ENCODE measurements around the gene TPM4.
A peak's percentile ranks its signal among the peaks of the same experiment; 100 is the strongest.
"Not testable (repeated sequence)": the region's sequence is repeated elsewhere in the genome, so short reads cannot be mapped to it uniquely, and the experiment has no call there.

TPM4 gene

GRCh38 chr19:16076154-16076957 lies at the start of gene TPM4:
TPM4 (plus strand) TSS chr19:16076495; CDS start chr19:16076566, 71 bp downstream.
- peak within 1 kb of the TSS; percentile 99 for H3K27ac Mint-ChIP-seq
- peaks cover 69% of the 10 kb centered on the region for H3K4me1 Mint-ChIP-seq (ENCODE audit: low read depth)
- DNase-seq = peak; percentile 90
- no peaks in the 10 kb centered on the region for H3K9me3 Mint-ChIP-seq
- no peaks in the 10 kb centered on the region for H3K27me3 Mint-ChIP-seq
- peaks cover 46% of the 10 kb centered on the region for H3K36me3 Mint-ChIP-seq (ENCODE audit: low read depth)
- H3K4me3 Mint-ChIP-seq = peak within 1 kb of the TSS; percentile 90

- Mint-ChIP-seq H3K36me3 (ENCODE audit: low read depth) (no peaks in the 10 kb centered on the region), H3K9me3 (no peaks in the 10 kb centered on the region), H3K27me3 (no peaks in the 10 kb centered on the region), H3K27ac (no peak overlapping the region), H3K4me1 (ENCODE audit: low read depth) (peaks cover 6% of the 10 kb centered on the region), H3K4me3 (no peak overlapping the region)
- no peak for DNase-seq
Observed at GRCh38 chr19:16026756-16027155, 49.5 kb upstream of the TPM4 start.

GRCh38 chr19:16027528-16027927 lies 48.8 kb upstream of the TPM4 start:
- no peaks in the 10 kb centered on the region for H3K36me3 Mint-ChIP-seq (ENCODE audit: low read depth)
- H3K27ac Mint-ChIP-seq = no peak overlapping the region
- no peak for DNase-seq
- no peaks in the 10 kb centered on the region for H3K27me3 Mint-ChIP-seq
- no peak overlapping the region for H3K4me3 Mint-ChIP-seq
- H3K9me3 Mint-ChIP-seq = no peaks in the 10 kb centered on the region
- H3K4me1 Mint-ChIP-seq (ENCODE audit: low read depth) = peaks cover 6% of the 10 kb centered on the region

- not testable (repeated sequence) for H3K4me1 Mint-ChIP-seq (ENCODE audit: low read depth); H3K36me3 Mint-ChIP-seq (ENCODE audit: low read depth); H3K27ac Mint-ChIP-seq; H3K27me3 Mint-ChIP-seq; H3K4me3 Mint-ChIP-seq; H3K9me3 Mint-ChIP-seq; DNase-seq
Observed at GRCh38 chr19:16030155-16030554, 46.1 kb upstream of the TPM4 start.

- peaks cover 6% of the 10 kb centered on the region for H3K4me1 Mint-ChIP-seq (ENCODE audit: low read depth)
- H3K9me3 Mint-ChIP-seq = no peaks in the 10 kb centered on the region
- no peak overlapping the region for H3K27ac Mint-ChIP-seq
- H3K4me3 Mint-ChIP-seq = no peak overlapping the region
- no peak for DNase-seq
- no peaks in the 10 kb centered on the region for H3K36me3 Mint-ChIP-seq (ENCODE audit: low read depth)
- H3K27me3 Mint-ChIP-seq = no peaks in the 10 kb centered on the region
Observed at GRCh38 chr19:16030964-16031871, 45.1 kb upstream of the TPM4 start.

GRCh38 chr19:16031872-16032200 lies 44.5 kb upstream of the TPM4 start:
- H3K4me3 Mint-ChIP-seq = no peak overlapping the region
- no peak overlapping the region for H3K27ac Mint-ChIP-seq
- no peaks in the 10 kb centered on the region for H3K27me3 Mint-ChIP-seq
- H3K36me3 Mint-ChIP-seq (ENCODE audit: low read depth) = no peaks in the 10 kb centered on the region
- no peaks in the 10 kb centered on the region for H3K9me3 Mint-ChIP-seq
- H3K4me1 Mint-ChIP-seq (ENCODE audit: low read depth) = peaks cover 6% of the 10 kb centered on the region
- no peak for DNase-seq

GRCh38 chr19:16032509-16033135 lies 43.7 kb upstream of the TPM4 start:
- peak; percentile 18 for DNase-seq
- peaks cover under 1% of the 10 kb centered on the region for H3K4me1 Mint-ChIP-seq (ENCODE audit: low read depth)
- no peaks in the 10 kb centered on the region for H3K9me3 Mint-ChIP-seq
- no peaks in the 10 kb centered on the region for H3K27me3 Mint-ChIP-seq
- H3K36me3 Mint-ChIP-seq (ENCODE audit: low read depth) = no peaks in the 10 kb centered on the region
- no peak overlapping the region for H3K27ac Mint-ChIP-seq
- H3K4me3 Mint-ChIP-seq = no peak overlapping the region

- DNase-seq = no peak
Observed at GRCh38 chr19:16033136-16033530, 43.2 kb upstream of the TPM4 start.

GRCh38 chr19:16033721-16034120 lies 42.6 kb upstream of the TPM4 start:
- Mint-ChIP-seq H3K9me3 (no peaks in the 10 kb centered on the region), H3K36me3 (ENCODE audit: low read depth) (no peaks in the 10 kb centered on the region), H3K4me1 (ENCODE audit: low read depth) (no peaks in the 10 kb centered on the region), H3K4me3 (no peak overlapping the region), H3K27ac (no peak overlapping the region), H3K27me3 (no peaks in the 10 kb centered on the region)
- no peak for DNase-seq

More at GRCh38 chr19:16033136-16033530, 43.2 kb upstream of the TPM4 start:
- Mint-ChIP-seq H3K27me3 (no peaks in the 10 kb centered on the region), H3K36me3 (ENCODE audit: low read depth) (no peaks in the 10 kb centered on the region), H3K4me3 (no peak overlapping the region), H3K27ac (no peak overlapping the region), H3K4me1 (ENCODE audit: low read depth) (no peaks in the 10 kb centered on the region), H3K9me3 (no peaks in the 10 kb centered on the region)

GRCh38 chr19:16034180-16034579 lies 42.1 kb upstream of the TPM4 start:
- Mint-ChIP-seq H3K9me3 (no peaks in the 10 kb centered on the region), H3K27ac (no peak overlapping the region), H3K4me1 (ENCODE audit: low read depth) (no peaks in the 10 kb centered on the region), H3K36me3 (ENCODE audit: low read depth) (no peaks in the 10 kb centered on the region), H3K4me3 (no peak overlapping the region), H3K27me3 (no peaks in the 10 kb centered on the region)
- DNase-seq = no peak

- H3K4me3 Mint-ChIP-seq = no peak overlapping the region
- H3K9me3 Mint-ChIP-seq = no peaks in the 10 kb centered on the region
- H3K27me3 Mint-ChIP-seq = no peaks in the 10 kb centered on the region
- no peaks in the 10 kb centered on the region for H3K36me3 Mint-ChIP-seq (ENCODE audit: low read depth)
- no peak overlapping the region for H3K27ac Mint-ChIP-seq
- no peaks in the 10 kb centered on the region for H3K4me1 Mint-ChIP-seq (ENCODE audit: low read depth)
- DNase-seq = no peak
Observed at GRCh38 chr19:16034958-16035560, 41.2 kb upstream of the TPM4 start.

- Mint-ChIP-seq H3K4me3 (no peak overlapping the region), H3K27ac (no peak overlapping the region), H3K27me3 (no peaks in the 10 kb centered on the region), H3K9me3 (no peaks in the 10 kb centered on the region), H3K36me3 (ENCODE audit: low read depth) (no peaks in the 10 kb centered on the region), H3K4me1 (ENCODE audit: low read depth) (no peaks in the 10 kb centered on the region)
- no peak for DNase-seq
Observed at GRCh38 chr19:16035601-16036297, 40.5 kb upstream of the TPM4 start.

- no peak overlapping the region for H3K27ac Mint-ChIP-seq
- peaks cover 4% of the 10 kb centered on the region for H3K4me1 Mint-ChIP-seq (ENCODE audit: low read depth)
- no peaks in the 10 kb centered on the region for H3K9me3 Mint-ChIP-seq
- H3K27me3 Mint-ChIP-seq = no peaks in the 10 kb centered on the region
- no peak overlapping the region for H3K4me3 Mint-ChIP-seq
- H3K36me3 Mint-ChIP-seq (ENCODE audit: low read depth) = no peaks in the 10 kb centered on the region
- no peak for DNase-seq
Observed at GRCh38 chr19:16036397-16036925, 39.8 kb upstream of the TPM4 start.

GRCh38 chr19:16036941-16037340 lies 39.4 kb upstream of the TPM4 start:
- DNase-seq = no peak
- H3K27me3 Mint-ChIP-seq = no peaks in the 10 kb centered on the region
- H3K9me3 Mint-ChIP-seq = no peaks in the 10 kb centered on the region
- H3K4me3 Mint-ChIP-seq = no peak overlapping the region
- H3K4me1 Mint-ChIP-seq (ENCODE audit: low read depth) = peaks cover 8% of the 10 kb centered on the region
- no peaks in the 10 kb centered on the region for H3K36me3 Mint-ChIP-seq (ENCODE audit: low read depth)
- H3K27ac Mint-ChIP-seq = no peak overlapping the region
